Activated T-helper 1 cell treated with Interleukin-2 at 50 U/mL for 16 hours (primary cell): Measurements from ENCODE around the gene TMEM259.

Experiments used
- DNase-seq: peaks from one replicate; pipeline ENCODE4 v3.0.0-alpha.2; 2020; ENCODE audit warnings: low read depth

TMEM259 gene

DNA sequence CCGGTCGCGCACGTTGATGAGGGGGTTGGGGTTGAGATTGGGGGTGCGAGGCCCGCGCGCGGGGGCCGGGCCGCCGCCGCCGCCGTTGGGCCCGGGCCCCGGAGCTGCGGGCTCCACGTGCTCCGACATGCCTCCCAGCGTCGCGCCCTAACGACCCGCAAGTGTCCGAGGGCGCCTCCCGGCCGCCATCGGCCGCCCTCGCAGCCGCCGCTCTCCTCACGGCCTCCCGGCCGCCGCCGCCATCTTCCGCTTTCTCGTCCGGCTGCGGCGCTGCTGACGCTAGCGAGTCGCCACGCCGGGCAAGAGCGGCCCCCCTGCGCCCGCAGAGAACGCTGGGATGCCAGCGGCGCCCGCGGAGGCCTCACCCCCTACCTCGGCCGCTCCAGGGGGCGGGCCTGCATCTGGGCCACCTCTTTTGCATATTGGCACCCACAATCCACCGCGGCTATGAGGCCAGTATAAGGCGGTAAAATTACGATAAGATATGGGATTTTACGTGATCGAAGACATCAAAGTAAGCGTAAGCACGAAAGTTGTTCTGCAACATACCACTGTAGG is at the start of gene TMEM259:
Gene TMEM259 (minus strand): TSS at position 256 of the 558 bp plus-strand sequence. CDS start 127 bp downstream, at position 129.
- peak; percentile 98 for DNase-seq

DNA sequence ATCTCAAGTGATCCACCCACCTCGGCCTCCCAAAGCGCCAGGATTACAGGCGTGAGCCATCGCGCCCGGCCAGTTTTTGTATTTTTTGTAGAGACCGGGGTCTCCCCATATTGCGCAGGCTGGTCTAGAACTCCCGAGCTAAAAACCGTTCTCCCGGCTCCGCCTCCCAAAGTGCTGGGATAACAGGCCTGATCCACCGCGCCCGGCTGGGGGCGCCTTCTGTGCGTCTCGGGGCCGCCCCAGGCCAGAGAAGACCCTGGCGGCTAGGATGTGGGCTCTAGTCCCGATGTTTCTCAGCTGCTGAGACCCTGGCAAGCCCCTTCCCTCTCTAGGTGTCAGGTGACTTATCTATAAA is 49.6 kb upstream of the TMEM259 start:
- no peak for DNase-seq

DNA sequence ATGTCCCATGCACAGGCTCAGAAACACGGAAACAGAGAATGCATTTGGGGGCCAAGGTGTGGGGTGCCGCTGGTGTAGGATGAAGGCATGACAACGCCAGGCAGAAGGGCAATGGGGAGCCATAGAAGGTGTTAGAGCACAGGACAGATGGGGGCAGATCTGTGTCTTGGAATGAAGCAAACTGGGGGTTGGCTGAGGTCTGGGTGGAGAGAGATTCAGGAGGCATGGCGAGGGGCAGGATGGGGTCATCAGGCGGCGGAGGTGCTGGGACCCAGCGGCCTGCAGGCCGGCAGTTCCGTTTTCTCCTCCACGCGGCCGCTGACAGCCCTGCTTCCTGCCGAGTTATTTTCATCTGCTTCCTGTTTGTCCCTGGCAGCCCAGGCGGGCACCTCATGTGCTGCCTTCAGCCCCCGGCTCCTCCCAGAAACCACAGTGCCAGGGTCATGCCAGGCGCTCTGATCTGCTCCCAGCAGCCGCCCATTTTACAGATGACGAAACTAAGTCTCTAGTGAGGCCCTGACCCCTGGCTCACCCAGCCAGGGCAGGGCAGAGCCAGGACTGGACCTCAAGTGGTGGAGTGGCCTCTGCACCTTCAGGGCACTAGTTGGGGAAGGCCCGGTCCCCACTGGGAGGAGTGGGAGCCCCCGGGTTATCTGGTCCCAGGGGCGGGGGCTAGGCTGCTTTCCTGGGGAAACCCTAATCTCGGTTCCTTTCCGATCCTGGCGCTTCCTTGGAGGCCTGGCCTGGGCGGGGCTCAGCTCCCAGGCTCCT is 48.3 kb upstream of the TMEM259 start:
- peak; percentile 67 for DNase-seq

DNA sequence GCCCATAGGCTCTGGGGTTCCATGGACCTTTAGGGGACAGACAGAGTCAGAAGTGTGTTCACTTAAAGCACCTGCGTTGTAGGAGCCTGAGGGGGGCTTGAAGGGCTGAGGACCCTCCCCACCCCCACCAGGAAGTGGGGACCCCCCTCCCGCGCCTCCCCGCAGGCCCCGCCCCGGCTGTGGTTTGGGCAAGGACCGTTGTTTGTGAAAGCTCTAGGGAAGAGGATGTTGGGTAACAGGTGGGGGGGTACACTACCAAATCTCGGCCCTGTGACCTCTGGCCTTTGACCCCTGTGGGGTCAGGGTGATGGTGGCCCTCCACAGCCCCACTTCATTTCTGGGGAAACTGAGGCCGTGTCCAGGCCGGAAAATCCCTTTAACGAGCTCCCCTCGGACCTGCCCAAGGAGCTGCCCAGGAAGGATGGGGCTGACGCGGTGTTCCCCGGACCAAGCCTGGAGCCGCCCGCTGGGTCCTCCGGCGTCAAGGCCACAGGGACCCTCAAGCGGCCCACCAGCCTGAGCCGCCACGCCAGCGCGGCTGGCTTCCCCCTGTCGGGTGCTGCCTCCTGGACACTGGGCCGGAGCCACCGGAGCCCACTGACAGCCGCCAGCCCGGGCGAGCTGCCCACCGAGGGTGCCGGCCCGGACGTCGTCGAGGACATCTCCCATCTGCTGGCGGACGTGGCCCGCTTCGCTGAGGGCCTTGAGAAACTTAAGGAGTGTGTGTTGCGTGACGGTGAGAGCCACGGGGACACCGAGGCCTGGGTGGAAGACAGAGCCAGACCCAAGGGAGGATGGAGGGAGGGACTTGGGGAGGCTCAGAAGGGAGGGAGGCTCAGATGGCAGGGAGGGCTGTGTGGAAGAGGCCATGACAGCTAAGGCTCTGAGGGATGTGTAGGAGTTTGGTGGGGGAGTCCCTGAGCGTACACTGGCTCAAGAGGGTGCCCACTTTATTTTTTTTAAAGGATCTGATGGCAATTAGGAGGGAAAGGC is 47.4 kb upstream of the TMEM259 start:
- DNase-seq = peak; percentile 73

DNA sequence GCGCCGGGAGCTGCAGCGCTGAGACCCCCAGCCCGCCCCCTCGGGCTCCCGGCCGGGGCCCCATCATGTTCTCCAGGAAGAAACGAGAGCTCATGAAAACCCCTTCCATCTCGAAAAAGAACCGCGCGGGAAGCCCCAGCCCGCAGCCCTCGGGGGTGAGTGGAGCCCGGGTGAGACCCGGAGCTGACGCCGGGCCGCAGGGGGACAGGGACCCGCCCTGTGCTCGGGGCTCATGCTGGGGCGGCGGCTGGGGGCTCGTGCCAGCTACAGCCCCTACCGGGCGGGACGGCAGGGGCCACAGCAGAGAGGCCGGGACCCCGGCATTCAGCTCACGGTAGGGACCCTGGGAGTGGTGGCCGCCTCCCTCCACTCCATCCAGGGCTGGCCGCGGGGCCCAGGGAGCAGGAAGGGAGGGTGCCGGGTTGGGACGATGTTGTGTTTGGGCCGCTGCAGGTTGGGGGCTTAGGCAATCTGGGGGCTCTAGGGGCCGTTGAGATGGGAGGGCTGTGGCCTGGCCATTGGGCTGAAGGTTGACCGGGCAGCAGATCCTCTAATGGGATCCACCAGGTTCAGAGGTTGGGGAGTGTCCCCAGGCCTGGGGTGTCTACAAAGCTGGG is 46.5 kb upstream of the TMEM259 start:
- DNase-seq = no peak

DNA sequence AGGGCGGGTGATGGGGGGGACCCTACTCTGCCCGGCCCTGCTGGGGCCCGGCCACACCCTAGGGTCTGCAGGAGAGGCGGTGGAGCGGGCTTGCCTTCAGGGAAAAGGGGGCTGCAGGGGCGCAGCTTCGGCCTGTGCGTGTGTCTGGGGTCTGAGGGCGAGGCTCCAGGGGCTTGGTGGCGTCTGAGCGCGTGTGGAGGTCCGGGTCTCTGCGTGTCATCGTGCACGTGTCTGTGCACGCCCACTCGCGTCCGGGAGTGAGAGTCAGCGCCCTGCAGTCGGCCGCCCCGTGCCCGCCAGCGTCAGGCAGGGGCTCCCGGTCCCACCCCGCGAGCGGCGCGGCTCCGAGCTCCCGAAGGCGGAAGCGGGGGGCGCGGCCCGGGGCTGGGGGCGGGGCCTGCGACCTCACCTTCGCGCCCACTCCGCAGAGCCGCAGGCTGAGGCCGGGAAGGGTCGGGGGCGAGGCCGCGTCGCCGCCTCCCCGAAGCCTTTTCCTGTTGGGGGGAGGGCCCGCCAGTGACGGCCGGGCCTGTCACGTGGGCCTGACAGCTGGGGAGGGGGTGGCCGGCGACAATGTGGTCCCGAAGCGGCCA is 45.9 kb upstream of the TMEM259 start, which contains the start of gene ARHGAP45:
Gene ARHGAP45 (plus strand): TSS at position 420 of the 593 bp plus-strand sequence. CDS start 239 bp downstream, outside the sequence.
- DNase-seq = peak; percentile 83

DNA sequence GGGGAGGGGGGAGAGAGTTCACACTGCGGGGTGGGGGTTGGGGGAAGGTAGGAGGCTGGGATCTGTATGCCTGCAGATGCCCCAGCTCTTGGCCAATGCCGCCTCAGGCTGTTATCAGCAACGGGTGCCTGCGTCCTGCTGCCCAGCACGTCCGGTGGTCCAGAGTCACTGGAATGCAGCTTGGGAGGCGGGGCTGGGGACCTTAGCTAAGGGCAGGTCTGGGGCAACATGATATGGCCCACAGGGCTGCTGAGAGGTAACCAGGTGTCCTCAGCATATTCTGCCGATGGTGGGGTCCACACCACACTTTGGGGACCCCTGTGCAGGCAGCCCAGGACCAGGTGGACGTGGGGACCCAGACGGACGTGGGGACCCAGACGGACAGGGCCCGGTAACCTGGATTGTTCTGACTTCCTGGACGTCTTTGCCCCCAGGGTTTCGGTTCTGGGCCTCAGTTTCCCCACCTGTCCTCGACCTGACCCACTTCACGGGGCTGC is 45.4 kb upstream of the TMEM259 start:
- DNase-seq = no peak

DNA sequence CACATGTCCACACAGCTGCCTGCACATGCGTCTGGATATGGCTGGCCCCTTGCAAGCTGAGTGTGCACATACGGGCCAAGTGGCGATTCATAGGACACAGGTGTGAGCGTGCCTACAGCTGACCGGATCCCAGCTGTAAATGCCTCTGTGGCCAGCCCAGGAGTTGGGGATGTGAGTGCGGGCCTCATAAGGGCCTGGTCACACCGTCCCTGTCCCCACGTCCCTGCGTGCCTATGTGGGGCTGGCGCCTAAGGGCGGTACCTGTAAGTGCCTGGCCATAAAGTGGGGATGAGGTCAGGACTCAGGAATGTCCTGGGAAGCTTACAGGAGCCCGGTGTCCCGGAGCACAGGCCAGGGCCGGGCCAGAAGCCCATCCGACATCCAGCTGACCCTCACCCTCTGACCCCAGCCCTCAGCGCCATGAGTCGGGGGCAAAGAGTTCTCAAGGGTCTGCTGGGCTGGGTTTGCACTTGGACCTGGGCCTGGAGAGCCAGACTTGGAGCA is 44.7 kb upstream of the TMEM259 start:
- no peak for DNase-seq

DNA sequence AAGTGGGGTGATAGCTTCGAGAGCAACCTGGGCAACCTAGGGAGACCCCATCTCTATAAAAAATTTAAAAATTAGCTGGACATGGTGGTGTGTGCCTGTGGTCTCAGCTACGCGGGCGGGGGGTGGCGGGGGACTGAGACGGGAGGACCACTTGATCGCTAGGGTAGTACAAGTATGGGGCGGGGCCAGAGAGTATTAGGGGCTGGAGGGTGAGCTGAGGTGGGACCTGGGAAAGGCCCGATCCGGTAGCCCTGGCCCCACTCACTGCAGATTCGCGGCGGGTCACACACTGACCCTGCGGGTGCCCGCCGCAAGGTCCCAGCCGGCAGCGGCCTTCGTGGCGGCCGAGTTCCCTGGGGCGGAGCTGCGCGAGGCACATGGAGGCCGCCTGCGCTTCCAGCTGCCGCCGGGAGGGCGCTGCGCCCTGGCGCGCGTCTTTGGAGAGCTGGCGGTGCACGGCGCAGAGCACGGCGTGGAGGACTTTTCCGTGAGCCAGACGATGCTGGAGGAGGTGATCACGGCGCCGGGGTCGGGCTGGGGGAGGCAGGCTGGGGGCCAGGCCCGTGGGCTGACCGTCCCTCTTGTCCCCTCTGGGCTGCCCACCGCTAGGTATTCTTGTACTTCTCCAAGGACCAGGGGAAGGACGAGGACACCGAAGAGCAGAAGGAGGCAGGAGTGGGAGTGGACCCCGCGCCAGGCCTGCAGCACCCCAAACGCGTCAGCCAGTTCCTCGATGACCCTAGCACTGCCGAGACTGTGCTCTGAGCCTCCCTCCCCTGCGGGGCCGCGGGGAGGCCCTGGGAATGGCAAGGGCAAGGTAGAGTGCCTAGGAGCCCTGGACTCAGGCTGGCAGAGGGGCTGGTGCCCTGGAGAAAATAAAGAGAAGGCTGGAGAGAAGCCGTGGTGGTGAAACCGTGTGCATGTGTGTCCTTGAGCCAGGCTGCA is 44.0 kb upstream of the TMEM259 start:
- DNase-seq = peak; percentile 67

DNA sequence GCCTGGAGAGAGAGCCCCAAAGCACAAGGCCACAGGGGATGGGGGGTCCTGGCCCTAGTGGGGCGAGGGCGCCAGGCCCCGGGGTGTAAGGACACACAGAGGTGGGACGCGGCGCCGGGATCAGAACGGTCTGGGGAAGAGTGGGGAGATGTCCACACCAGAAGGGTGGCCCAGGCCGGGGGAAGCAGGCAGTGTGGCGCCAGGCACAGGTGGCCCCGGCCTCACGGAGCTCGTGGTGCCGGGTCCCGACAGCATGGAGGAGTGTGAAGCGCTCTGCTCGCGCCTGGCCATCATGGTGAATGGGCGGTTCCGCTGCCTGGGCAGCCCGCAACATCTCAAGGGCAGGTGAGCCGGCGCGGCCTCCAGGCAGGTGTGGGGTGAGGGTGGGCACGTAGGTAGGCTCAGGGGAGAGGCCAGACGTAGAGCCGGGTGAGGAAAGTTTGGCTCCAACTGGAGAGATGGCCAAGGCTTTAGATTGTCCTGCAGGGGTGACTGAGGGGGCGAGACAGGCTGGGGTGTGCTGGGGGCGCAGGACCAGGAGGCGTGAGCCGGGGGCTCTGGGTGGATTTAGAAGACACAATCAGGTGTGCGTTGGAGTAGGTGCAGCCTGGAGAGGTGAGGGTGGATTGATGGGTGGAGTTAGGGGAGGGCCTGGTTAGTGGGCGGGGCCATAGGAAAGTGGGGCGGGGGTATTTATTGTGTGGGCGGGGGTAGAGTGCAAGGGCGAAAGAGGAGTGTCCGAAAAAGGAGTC is 43.2 kb upstream of the TMEM259 start:
- no peak for DNase-seq

DNA sequence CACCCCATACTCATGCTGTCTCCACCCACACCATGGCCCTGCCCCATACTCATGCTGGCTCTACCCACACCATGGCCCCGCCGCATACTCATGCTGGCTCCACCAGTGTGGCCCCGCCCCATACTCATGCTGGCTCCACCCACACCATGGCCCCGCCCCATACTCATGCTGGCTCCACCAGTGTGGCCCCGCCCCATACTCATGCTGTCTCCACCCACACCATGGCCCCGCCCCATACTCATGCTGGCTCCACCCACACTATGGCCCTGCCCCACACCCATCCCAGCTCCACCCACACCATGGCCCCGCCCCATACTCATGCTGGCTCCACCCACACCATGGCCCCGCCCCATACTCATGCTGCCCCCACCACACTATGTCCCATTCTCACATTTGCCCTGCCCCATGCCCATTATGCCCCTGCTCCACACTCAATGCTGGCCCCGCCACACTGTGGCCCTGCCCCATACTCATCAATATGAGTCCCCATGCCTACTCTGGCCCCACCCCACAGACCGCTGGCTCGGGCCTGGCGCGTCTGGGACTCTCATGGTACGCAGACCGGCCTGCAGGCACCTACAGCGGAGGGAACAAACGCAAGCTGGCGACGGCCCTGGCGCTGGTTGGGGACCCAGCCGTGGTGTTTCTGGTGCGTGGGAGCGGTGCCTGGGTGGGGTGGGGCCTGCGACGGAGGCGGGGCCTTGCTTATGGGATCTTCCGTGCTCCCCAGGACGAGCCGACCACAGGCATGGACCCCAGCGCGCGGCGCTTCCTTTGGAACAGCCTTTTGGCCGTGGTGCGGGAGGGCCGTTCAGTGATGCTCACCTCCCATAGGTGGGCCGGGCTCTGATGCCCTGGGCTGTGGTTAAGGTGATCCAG is 42.3 kb upstream of the TMEM259 start:
- no peak for DNase-seq

DNA sequence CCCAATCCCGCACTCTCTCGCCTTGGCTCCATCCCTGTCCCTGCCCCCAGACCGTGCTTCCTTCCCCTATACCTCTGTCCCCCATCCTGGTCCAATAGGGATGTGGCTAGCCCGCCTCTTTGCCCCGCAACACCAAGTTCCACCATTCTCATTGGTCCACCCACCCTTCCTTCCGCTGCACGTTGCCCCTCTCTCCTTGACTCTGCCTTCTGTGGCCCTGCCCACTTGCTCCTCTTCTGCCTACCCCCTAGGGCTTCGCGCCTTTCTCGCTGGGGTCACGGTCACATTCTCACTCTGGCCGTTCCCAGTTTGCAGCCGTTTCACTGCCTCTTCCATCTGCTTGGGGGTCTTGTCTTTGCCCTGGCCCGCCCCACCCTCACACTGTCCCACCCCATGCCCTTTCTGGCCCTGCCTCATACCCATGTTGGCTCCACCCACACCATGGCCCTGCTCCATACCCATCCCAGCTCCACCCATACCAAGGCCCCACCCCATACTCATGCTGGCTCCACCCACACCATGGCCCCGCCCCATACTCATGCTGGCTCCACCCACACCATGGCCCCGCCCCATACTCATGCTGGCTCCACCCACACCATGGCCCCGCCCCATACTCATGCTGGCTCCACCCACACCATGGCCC is 41.6 kb upstream of the TMEM259 start:
- DNase-seq = no peak

DNA sequence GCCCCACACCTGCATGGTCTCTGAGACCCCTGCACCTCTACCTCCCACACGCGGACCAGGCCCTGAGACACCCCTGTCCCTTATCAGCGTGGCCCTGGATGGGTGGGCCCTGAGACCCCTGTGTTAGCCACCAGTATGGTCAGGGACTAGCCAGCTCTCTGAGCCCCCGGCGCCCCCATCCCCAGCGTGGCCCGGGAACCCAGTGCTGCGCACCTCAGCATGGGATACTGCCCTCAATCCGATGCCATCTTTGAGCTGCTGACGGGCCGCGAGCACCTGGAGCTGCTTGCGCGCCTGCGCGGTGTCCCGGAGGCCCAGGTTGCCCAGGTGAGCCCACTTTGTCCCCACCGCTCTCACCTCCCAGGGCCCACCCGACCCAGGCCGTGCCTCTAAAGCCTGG is 41.1 kb upstream of the TMEM259 start:
- no peak for DNase-seq

DNA sequence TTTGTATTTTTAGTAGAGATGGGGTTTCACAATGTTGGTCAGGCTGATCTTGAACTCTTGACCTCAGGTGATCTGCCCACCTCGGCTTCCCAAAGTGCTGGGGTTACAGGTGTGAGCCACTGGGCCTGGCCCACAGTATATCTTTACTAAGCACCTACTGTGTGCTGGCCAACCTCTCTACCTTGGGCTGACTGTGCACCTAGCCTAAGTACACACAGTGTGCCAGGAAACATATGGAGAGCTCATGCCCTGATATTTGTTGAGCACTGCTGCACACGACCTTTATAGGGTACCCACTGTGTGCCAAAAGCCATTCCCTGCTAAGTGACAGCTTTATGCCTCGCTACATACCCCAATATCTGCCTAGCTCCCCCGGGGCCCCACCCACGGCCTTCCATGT is 39.8 kb upstream of the TMEM259 start:
- DNase-seq = no peak

DNA sequence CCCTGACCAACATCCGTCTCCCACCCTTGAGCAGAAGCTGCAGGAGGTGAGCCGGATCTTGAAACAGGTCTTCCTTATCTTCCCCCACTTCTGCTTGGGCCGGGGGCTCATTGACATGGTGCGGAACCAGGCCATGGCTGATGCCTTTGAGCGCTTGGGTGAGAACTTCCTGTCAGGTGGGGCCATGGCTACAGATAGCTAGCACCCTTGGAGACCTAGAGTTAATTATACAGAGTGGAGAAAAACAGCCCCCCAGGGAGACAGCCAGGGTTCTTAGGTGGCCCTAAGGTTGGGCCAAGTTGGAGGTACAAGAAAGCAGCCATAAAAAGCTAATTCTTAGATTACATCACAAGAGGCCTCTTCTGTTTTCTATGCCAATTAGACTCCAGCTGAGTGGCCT is 37.2 kb upstream of the TMEM259 start:
- no peak for DNase-seq

DNA sequence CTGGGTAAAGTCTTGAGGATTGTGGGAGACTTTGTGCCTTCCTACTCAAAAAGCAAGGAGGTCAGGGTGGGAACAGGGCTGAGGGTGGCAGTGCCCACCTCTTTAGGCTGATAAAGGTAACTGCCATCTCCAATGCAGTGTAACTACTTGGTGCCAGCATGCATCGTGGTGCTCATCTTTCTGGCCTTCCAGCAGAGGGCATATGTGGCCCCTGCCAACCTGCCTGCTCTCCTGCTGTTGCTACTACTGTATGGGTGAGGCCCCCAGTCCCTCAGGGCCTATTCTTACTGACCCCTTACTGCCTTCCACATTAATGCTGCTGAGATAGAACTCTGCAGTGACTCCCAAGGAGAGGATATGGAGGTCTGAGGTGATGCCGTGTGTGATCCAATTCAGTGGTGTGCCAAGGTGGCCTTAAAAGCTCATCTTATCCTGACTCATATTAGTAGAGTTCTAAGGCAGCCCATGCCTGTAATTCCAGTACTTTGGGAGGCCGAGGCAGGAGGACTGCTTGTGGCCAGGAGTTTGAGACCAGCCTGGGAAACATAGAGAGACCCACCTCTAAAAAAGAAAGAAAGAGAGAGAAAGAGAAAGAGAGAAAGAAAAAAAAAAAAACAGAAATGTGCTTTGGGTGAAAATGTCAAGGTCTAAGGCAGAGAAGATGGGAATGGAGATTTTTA is 36.4 kb upstream of the TMEM259 start:
- no peak for DNase-seq

DNA sequence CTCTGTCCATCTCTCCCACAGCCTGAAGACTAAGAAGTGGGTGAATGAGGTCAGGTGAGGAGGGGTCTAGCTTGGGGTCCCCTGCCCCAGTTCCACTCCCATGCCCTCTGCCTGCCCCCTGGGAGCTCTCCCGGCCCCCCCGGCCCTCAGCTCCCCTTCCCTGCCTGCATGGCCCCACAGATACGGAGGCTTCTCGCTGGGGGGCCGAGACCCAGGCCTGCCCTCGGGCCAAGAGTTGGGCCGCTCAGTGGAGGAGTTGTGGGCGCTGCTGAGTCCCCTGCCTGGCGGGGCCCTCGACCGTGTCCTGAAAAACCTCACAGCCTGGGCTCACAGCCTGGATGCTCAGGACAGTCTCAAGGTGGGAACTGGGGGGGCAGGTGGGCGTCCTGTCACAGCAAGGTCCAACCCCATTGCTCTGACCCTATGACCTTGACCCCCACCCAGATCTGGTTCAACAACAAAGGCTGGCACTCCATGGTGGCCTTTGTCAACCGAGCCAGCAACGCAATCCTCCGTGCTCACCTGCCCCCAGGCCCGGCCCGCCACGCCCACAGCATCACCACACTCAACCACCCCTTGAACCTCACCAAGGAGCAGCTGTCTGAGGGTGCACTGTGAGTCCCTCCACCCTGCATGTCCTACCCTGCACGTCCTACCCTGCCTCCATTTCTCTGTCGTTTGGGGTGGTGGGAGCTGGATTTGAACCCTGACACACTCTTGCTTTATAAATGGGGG is 35.1 kb upstream of the TMEM259 start:
- DNase-seq = no peak
